HG03457 (cell line): ENCODE measurements around the gene MBNL2.

Experiments
- ATAC-seq: cut with Tn5 transposase; IDR thresholded peaks from one replicate; pipeline ENCODE4 v1.9.1; 2021; ENCODE audit warnings: moderate number of reproducible peaks; ENCODE audit not compliant: unreplicated experiment

The MBNL2 gene

GRCh38 chr13:97267418-97268059, 45.4 kb downstream of the MBNL2 start:
- ATAC-seq = no peak

GRCh38 chr13:97268772-97269171, 46.6 kb downstream of the MBNL2 start:
- no peak for ATAC-seq

GRCh38 chr13:97269603-97270002, 47.5 kb downstream of the MBNL2 start:
- no peak for ATAC-seq

- ATAC-seq = no peak
Observed at GRCh38 chr13:97272526-97272925, 50.4 kb downstream of the MBNL2 start.

GRCh38 chr13:97273341-97273831, 51.3 kb downstream of the MBNL2 start:
- no peak for ATAC-seq

- ATAC-seq = no peak
Observed at GRCh38 chr13:97274829-97275649, 52.9 kb downstream of the MBNL2 start.

GRCh38 chr13:97275776-97276501, 53.8 kb downstream of the MBNL2 start:
- ATAC-seq = no peak

GRCh38 chr13:97276862-97277269, 54.7 kb downstream of the MBNL2 start:
- ATAC-seq = no peak

GRCh38 chr13:97278435-97279411, 56.6 kb downstream of the MBNL2 start:
- ATAC-seq = no peak

GRCh38 chr13:97279913-97280312, 57.8 kb downstream of the MBNL2 start:
- ATAC-seq = no peak

GRCh38 chr13:97280478-97280877, 58.3 kb downstream of the MBNL2 start:
- ATAC-seq = no peak

GRCh38 chr13:97281028-97281427, 58.9 kb downstream of the MBNL2 start:
- no peak for ATAC-seq

- no peak for ATAC-seq
Observed at GRCh38 chr13:97282705-97283104, 60.6 kb downstream of the MBNL2 start.

- no peak for ATAC-seq
Observed at GRCh38 chr13:97283888-97284287, 61.8 kb downstream of the MBNL2 start.

- no peak for ATAC-seq
Observed at GRCh38 chr13:97284558-97284957, 62.4 kb downstream of the MBNL2 start.

GRCh38 chr13:97285221-97285955, 63.3 kb downstream of the MBNL2 start:
- ATAC-seq = no peak

GRCh38 chr13:97286317-97287046, 64.3 kb downstream of the MBNL2 start:
- ATAC-seq = no peak

GRCh38 chr13:97287047-97287383, 64.9 kb downstream of the MBNL2 start:
- ATAC-seq = no peak

- ATAC-seq = no peak
Observed at GRCh38 chr13:97288486-97288900, 66.4 kb downstream of the MBNL2 start.
